HG03575 (cell line): ENCODE results near the gene DISP3.

ENCODE experiments used
- ATAC-seq: cut with Tn5 transposase; IDR thresholded peaks from one replicate; pipeline ENCODE4 v1.9.1; 2021; ENCODE audit not compliant: unreplicated experiment, insufficient number of reproducible peaks, low FRiP score; ENCODE audit errors: extremely low read depth

The DISP3 gene

GRCh38 chr1:11581445-11581991 is 102.6 kb downstream of the DISP3 start:
- no peak for ATAC-seq

DNA sequence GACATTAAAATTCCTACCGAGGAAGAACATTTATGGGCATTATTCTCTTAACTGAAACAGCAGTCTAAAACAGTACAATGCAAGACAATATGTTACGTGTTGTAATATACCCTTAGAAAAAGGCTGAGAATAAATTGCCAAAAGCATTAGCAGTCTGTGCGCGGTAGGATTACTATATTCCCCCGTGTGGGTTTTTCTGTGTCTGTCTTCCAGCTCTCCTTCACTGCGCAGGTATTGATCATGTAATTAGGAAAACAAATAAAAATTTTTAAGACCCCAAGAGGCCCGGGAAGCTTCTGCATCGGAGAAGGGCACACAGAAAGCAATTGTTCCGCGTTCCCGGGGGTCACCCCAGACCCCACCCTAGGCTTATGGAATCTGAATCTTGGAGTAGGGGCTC is 106.4 kb downstream of the DISP3 start:
- ATAC-seq = no peak
